HG03521 (cell line): ENCODE data around the gene LRRC17.
"Not testable (repeated sequence)": the region's sequence is repeated elsewhere in the genome, so short reads cannot be mapped to it uniquely, and the experiment has no call there.

Experiments used
- ATAC-seq: cut with Tn5 transposase; IDR thresholded peaks from one replicate; pipeline ENCODE4 v1.9.1; 2021; ENCODE audit warnings: mild to moderate bottlenecking, moderate library complexity; ENCODE audit not compliant: unreplicated experiment

The LRRC17 gene

DNA sequence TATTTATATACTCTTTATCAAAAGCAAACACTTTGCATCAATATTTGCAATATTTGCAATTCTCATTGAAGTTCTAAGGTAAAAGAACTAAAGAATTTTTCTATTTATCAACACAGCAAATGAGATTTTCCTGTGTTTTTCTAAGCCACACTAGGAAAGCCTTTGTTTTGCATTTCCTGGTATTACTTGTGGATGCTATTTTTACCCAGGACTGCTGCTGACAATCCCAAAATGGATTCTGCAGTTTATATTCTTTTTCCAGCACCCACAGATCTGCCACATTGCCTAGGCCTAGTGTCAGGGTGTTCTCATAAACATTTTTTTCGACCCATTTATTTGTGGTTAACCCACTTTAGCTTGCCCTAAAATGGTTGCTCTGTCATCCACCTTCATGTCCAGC lies 25.9 kb downstream of the LRRC17 start:
- ATAC-seq = no peak

DNA sequence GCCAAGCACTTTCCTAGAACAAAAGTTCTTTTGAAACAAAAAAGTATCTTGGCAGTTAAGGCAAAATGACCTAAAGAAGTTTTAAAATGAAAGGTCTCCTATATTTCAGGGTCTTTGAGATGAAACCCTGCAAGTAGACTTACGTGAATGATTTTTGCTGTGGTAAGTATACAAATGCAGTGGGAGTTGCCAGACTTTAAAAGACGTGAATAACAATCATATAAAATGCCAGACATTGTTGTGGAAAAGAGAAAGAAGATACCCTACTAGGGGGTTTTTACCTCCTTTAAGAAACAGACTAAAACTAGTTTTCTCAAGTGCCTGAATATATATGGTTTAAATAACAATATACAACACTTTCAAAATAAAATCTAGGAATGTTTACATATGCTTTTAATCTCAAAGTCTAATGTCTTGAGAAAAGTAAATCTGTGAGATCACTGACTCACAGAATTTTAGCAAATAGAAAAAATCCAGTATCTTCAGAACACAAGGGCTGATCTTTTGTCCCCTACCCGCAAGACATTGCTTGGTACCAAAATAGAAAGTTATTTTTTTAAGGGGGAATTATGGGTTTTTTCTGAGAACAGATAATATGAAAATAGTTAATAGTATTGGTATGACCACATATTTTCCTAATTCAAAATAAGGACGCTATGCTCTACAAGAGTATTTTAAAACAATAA lies 29.5 kb downstream of the LRRC17 start:
- no peak for ATAC-seq

DNA sequence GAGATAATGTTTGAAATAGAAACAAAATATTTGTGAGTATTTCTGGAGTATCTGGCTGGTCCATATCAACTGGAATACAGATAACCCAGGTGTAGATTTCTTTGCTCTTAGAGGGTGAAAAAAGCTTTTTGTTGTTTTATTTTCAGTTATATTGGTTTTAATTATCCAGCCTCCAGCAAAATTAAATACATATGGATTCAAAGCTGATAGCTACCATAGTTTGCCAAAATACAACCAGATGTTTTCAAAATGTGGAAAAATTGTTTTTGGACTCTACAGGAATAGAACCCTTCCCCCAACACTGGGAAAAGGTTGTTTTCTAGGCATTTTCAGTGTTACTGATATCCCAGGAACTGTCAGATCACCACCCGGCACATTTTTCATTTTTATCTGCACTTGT lies 30.1 kb downstream of the LRRC17 start:
- ATAC-seq = no peak

- no peak for ATAC-seq
Measured at GRCh38 chr7:102943423-102944169, 30.8 kb downstream of the LRRC17 start.

- no peak for ATAC-seq
Measured at GRCh38 chr7:102944241-102944640, 31.4 kb downstream of the LRRC17 start.

GRCh38 chr7:102951839-102952238 lies 39.0 kb downstream of the LRRC17 start:
- ATAC-seq = no peak

- no peak for ATAC-seq
Measured at GRCh38 chr7:102953406-102953805, 40.6 kb downstream of the LRRC17 start.

DNA sequence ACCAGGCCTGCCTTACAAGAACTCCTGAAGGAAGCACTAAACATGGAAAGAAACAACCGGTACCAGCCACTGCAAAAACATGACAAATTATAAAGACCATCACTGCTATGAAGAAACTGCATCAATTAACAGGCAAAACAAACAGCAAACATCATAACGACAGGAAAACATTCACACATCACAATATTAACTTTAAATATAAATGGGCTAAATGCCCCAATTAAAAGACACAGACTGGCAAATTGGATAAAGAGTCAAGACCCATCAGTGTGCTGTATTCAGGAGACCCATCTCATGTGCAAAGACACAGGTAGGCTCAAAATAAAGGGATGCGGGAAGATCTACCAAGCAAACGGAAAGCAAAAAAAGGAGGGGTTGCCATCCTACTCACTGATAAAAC lies 41.6 kb downstream of the LRRC17 start:
- ATAC-seq = not testable (repeated sequence)

DNA sequence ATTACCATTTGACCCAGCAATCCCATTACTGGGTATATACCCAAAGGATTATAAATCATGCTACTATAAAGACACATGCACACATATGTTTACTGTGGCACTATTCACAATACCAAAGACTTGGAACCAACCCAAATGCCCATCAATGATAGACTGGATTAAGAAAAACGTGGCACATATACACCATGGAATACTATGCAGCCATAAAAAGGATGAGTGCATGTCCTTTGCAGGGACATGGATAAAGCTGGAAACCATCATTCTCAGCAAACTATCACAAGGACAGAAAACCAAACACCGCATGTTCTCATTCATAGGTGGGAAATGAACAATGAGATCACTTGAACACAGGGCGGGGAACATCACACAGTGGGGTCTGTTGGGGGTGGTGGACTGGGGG lies 45.2 kb downstream of the LRRC17 start:
- not testable (repeated sequence) for ATAC-seq

DNA sequence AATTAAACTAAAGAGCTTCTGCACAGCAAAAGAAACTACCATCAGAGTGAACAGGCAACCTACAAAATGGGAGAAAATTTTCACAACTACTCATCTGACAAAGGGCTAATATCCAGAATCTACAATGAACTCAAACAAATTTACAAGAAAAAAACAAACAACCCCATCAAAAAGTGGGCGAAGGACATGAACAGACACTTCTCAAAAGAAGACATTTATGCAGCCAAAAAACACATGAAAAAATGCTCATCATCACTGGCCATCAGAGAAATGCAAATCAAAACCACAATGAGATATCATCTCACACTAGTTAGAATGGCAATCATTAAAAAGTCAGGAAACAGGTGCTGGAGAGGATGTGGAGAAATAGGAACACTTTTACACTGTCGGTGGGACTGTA lies 49.2 kb downstream of the LRRC17 start:
- ATAC-seq = not testable (repeated sequence)

- no peak for ATAC-seq
Measured at GRCh38 chr7:102966465-102966864, 53.7 kb downstream of the LRRC17 start.

DNA sequence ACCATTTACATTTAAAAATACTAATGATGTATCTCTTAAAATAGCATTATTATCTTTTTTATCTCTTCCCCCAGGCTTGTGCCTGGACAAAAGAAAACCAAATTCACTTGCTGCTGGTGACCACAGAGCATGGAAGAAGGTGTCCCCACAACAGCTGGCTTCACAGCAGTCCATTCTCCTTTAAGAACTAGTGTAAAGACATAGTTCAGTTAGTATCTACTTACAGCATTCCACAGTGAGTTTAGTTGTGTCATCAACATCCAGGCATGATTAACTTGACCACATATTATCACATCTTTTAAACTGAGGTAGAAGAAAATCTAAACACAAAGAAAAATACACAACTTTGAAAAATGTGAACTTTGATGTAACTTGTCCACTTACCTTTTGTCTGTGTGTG lies 55.0 kb downstream of the LRRC17 start:
- no peak for ATAC-seq

- no peak for ATAC-seq
Measured at GRCh38 chr7:102973096-102973802, 60.4 kb downstream of the LRRC17 start.

- no peak for ATAC-seq
Measured at GRCh38 chr7:102974366-102975236, 61.8 kb downstream of the LRRC17 start.

DNA sequence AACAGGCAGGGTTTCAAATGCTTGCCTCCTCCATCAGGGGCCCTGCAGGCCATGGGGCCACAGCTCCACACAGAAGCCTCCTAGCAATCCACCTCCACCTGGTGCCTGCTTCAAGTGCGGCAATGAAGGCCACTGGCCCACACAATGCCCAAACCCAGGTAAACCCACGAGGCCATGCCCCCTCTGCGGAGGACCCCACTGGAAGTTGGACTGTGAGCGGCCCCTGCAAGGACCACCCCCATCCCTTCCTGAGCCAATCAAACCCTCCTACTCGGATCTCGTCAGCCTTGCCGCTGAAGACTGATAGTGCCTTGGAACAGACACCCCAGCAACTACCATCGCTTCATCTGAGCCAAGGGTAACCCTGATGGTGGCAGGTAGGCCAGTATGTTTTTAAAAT lies 63.1 kb downstream of the LRRC17 start:
- no peak for ATAC-seq

- ATAC-seq = no peak
Measured at GRCh38 chr7:102976493-102976892, 63.7 kb downstream of the LRRC17 start.

DNA sequence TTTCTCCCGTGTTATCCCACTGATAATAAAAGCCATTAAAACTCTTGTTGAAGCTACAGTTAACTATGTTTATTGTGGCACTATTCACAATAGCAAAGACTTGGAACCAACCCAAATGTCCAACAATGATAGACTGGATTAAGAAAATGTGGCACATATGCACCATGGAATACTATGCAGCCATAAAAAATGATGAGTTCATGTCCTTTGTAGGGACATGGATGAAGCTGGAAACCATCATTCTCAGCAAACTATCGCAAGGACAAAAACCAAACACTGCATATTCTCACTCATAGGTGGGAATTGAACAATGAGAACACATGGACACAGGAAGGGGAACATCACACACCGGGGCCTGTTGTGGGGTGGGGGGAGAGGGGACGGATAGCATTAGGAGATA lies 64.8 kb downstream of the LRRC17 start:
- ATAC-seq = not testable (repeated sequence)

GRCh38 chr7:102978284-102978683 lies 65.5 kb downstream of the LRRC17 start:
- no peak for ATAC-seq

GRCh38 chr7:102979670-102980069 lies 66.9 kb downstream of the LRRC17 start:
- ATAC-seq = no peak

DNA sequence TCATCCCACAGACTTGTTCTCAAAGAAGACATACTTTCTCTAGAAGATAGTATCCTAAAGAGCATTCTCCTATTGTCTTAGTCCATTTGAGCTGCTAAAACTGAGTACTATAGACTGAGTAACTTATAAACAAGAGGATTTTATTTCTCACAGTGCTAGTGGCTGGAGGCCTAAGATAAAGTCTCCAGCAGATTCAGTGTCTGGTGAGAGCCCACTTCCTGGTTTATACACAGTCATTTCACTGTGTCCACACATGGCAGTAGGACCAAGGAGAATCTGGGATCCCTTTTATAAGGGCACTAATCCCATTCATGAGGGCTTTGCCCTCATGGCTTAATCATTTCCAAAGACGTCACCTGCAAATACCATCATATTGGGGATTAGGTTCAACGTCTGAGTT lies 68.7 kb downstream of the LRRC17 start:
- no peak for ATAC-seq

GRCh38 chr7:102982235-102982634 lies 69.4 kb downstream of the LRRC17 start:
- ATAC-seq = no peak
